Gastrocnemius medialis (tissue), 4 donors: ENCODE data around the gene ARMH1. TPM values are rescaled to one million over a fixed set of nuclear protein-coding genes. Genes with fewer than 3 reads are reported as not detected.
A peak's percentile ranks its signal among the peaks of the same experiment; 100 is the strongest.

Source experiments
- ATAC-seq, 2 donors: fragments of 150-250 bp; one replicate each; pipeline ENCODE4 v1.9.1; 2016
- DNase-seq, 2 donors: peaks; one replicate each; pipeline ENCODE4 v3.0.0-alpha.2; 2019
- H3K27ac ChIP-seq, 4 donors: fragments of 200-600 bp; sonication (generic); 1 replicate in 1 of 4; 2 replicates in 3 of 4; pipeline ENCODE4 v1.5.1; 2016 to 2018; ENCODE audit warnings: mild to moderate bottlenecking in 2 of 4, moderate library complexity in 1 of 4
- H3K27me3 ChIP-seq, 3 donors: fragments of 200-600 bp; sonication (generic) in 2 of 3; 1 replicate in 1 of 3; 2 replicates in 2 of 3; pipeline versions ENCODE4 v1.5.1 to v1.6.0; 2016 to 2019; ENCODE audit warnings: mild to moderate bottlenecking in 1 of 3, moderate library complexity in 1 of 3
- H3K36me3 ChIP-seq, 2 donors: fragments of 200-600 bp; sonication (generic) in 1 of 2; one replicate each; pipeline ENCODE4 v1.5.1; 2017 to 2018
- H3K4me1 ChIP-seq, 2 donors: fragments of 200-600 bp; sonication (generic) in 1 of 2; one replicate each; pipeline ENCODE4 v1.5.1; 2016 to 2017; ENCODE audit warnings: mild to moderate bottlenecking in 2 of 2
- H3K4me3 ChIP-seq, 4 donors: fragments of 200-600 bp; sonication (generic) in 3 of 4; 1 replicate in 1 of 4; 2 replicates in 3 of 4; pipeline ENCODE4 v1.5.1; 2016 to 2019; ENCODE audit warnings: mild to moderate bottlenecking in 2 of 4
- H3K9me3 ChIP-seq, 3 donors: fragments of 200-600 bp; sonication (generic) in 2 of 3; 1 replicate in 1 of 3; 2 replicates in 2 of 3; pipeline ENCODE4 v1.5.1; 2016 to 2019
- POLR2A ChIP-seq, 2 donors: fragments of 450-650 bp; IDR thresholded peaks; one replicate each; pipeline ENCODE4 v1.6.1; 2017; ENCODE audit warnings: antibody characterized with exemption in 2 of 2, mild to moderate bottlenecking in 2 of 2, moderate library complexity in 2 of 2
- in situ Hi-C, 4 donors: fragments of 200-750 bp; cut with MboI; loops; one replicate each; pipeline versions ENCODE4 v1.15.0 to v1.8.0; 2017; ENCODE audit warnings: low sequenced_read_pairs in 4 of 4
- intact Hi-C: fragments of 100-400 bp; cut with DNase I; formaldehyde crosslinking; loops from one replicate; pipeline ENCODE4 v1.15.1; 2023; ENCODE audit warnings: low total_unique reads
- total RNA-seq, 4 donors: library from RNA; depleted of rRNA; stranded (reverse); fragments of >200 nt; gene quantifications; one replicate each; pipeline versions ENCODE4 v1.1.0 to v1.2.3, GENCODE V29; 2016
- TF ChIP-seq, protein P1 (sequence below), 5 experiments: fragments of 450-650 bp in 3 of 5; fragments of 200-600 bp in 2 of 5; sonication (generic) in 2 of 5; IDR thresholded peaks in 4 of 5; conservative IDR thresholded peaks in 1 of 5; 1 replicate in 4 of 5; 2 replicates in 1 of 5; pipeline ENCODE4 v1.5.1; 2016 to 2019; ENCODE audit warnings: antibody characterized with exemption in 5 of 5, mild to moderate bottlenecking in 3 of 5, moderate library complexity in 3 of 5

Gene ARMH1
- total RNA-seq, 4 donors from 2014 or later, result 0.78 TPM; not detected in 3

DNA sequence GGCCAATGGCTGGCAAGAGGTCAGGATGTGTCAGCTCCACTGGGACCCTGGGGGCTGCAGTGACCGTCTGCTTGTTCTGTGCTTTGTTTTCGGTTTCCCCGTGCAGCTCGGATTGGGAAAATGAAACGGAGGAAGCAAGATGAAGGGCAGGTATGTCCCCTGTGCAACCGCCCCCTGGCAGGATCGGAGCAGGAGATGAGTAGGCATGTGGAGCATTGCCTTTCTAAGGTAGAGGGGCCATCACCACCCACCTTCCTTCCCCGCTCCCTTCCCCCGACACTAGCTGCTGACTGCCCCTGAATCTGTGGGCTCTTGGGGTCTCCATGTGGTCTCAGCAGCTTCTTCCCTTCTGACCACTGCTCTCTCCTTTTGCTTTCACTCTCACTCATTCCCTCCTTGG lies 39.1 kb upstream of the ARMH1 start:
- Histone ChIP-seq H3K4me3 (no peak overlapping the region), H3K36me3 (peaks cover 0 to 57% of the 10 kb centered on the region in 2 donors), H3K27ac (peak overlapping the region in 1 of 4 donors; percentile 70), H3K4me1 (peaks cover 67 to 73% of the 10 kb centered on the region in 2 donors), H3K27me3 (no peaks in the 10 kb centered on the region), H3K9me3 (no peaks in the 10 kb centered on the region)
- intact Hi-C loops, result no loop called here
- TF ChIP-seq, protein P1, sequence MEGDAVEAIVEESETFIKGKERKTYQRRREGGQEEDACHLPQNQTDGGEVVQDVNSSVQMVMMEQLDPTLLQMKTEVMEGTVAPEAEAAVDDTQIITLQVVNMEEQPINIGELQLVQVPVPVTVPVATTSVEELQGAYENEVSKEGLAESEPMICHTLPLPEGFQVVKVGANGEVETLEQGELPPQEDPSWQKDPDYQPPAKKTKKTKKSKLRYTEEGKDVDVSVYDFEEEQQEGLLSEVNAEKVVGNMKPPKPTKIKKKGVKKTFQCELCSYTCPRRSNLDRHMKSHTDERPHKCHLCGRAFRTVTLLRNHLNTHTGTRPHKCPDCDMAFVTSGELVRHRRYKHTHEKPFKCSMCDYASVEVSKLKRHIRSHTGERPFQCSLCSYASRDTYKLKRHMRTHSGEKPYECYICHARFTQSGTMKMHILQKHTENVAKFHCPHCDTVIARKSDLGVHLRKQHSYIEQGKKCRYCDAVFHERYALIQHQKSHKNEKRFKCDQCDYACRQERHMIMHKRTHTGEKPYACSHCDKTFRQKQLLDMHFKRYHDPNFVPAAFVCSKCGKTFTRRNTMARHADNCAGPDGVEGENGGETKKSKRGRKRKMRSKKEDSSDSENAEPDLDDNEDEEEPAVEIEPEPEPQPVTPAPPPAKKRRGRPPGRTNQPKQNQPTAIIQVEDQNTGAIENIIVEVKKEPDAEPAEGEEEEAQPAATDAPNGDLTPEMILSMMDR (IDR thresholded peaks at IDR 0.05 in 4 of 5, conservative IDR thresholded peaks at IDR 0.05 in 1 of 5), result no peak
- no peak for TF ChIP-seq POLR2A (IDR thresholded peaks at IDR 0.05)
- in situ Hi-C loops, result no loop called here
- ATAC-seq (no peak), DNase-seq (no peak)

DNA sequence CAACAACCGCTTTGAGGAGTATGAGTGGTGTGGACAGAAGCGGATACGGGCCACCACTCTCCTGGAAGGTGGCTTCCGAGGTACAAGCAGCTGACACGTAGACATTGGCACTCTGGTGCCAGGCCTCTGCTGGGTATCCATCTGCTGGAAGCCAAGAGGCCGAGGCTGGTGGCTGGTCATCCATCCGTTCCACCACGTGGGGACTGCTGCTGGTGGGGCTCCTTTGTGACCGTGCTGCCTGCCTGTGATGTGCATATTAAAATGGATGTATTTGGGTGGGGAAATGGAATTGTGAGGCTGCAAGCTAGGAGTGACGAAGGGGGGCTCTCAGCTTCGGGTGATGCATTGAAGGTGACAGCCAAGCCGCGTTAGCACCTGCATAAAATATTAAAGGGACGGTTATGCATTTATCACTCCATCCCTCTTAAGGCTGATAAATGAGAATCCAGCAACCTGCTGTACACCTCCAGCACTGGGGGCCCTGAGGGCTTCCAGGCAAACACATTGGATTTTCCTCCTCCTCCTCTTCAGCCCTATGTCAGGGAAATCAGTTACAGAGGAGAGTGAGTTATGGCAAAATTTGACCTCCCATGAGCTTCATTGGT lies 38.3 kb upstream of the ARMH1 start:
- intact Hi-C loops (no loop called here), in situ Hi-C loops (no loop called here)
- Histone ChIP-seq H3K4me1 (peaks cover 73 to 80% of the 10 kb centered on the region in 2 donors), H3K27ac (peak overlapping the region; percentile 70 to 82 (median 76)), H3K9me3 (no peaks in the 10 kb centered on the region), H3K27me3 (no peaks in the 10 kb centered on the region), H3K4me3 (no peak overlapping the region), H3K36me3 (peaks cover 0 to 62% of the 10 kb centered on the region in 2 donors)
- DNase-seq (no peak), ATAC-seq (no peak)
- no peak for TF ChIP-seq POLR2A (IDR thresholded peaks at IDR 0.05)
- TF ChIP-seq, protein P1 (IDR thresholded peaks at IDR 0.05 in 4 of 5, conservative IDR thresholded peaks at IDR 0.05 in 1 of 5), result no peak

DNA sequence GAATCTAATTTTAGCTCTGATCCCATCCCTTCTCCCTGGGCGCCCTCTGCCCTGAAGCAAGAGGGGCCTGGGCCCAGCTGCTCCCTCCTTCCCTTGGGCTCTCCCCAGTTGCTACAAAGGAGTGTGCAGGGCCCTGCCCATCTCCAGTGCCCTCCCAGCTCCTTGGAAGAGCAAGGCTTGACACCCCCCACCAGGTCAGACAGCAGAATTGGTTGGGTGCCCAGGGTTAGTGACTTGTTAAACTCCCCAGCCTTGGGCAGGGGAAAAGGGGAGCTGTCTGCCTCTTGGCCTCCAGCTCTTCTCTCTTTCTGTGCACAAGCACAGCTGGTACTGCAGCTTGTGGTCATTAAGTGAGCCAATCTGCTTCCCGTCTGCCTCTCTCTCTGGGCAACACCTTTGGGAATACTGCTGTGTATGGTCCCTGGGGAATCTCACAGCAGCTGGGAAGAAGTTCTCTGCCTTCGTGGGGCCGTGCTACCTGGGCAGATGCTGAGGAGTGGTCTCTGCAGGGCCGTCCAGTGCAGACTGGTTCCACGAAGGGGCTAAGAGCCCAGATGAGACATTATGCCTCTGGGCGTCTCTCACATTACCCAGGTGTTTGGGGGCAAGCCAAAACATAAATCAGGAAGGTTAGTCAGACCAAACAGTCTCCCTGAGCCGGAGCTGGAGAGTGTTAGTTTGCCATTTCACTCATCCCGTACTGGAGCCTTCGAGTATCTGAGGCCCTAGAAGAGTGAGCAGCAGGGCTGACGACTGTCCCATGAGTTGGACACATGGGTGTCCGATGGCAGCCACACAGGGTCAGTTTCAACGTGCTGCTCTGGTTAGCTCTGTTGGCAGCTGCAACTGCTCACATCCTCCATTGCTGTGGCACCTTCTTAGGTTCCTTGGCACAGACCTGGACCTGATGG lies 37.6 kb upstream of the ARMH1 start:
- no peaks in the 10 kb centered on the region for H3K27me3 ChIP-seq
- TF ChIP-seq, protein P1 (IDR thresholded peaks at IDR 0.05 in 4 of 5, conservative IDR thresholded peaks at IDR 0.05 in 1 of 5), result no peak
- TF ChIP-seq POLR2A (IDR thresholded peaks at IDR 0.05), result peak in 1 of 2 donors; percentile 34
- intact Hi-C loops (no loop called here), in situ Hi-C loops (no loop called here)
- peaks cover 0 to 70% of the 10 kb centered on the region in 2 donors for H3K36me3 ChIP-seq
- H3K27ac ChIP-seq, result peak overlapping the region; percentile 70 to 82 (median 76)
- DNase-seq (peak; percentile 40 to 76), ATAC-seq (peak; percentile 55 to 64)
- no peaks in the 10 kb centered on the region for H3K9me3 ChIP-seq
- no peak overlapping the region for H3K4me3 ChIP-seq
- peaks cover 79 to 88% of the 10 kb centered on the region in 2 donors for H3K4me1 ChIP-seq

DNA sequence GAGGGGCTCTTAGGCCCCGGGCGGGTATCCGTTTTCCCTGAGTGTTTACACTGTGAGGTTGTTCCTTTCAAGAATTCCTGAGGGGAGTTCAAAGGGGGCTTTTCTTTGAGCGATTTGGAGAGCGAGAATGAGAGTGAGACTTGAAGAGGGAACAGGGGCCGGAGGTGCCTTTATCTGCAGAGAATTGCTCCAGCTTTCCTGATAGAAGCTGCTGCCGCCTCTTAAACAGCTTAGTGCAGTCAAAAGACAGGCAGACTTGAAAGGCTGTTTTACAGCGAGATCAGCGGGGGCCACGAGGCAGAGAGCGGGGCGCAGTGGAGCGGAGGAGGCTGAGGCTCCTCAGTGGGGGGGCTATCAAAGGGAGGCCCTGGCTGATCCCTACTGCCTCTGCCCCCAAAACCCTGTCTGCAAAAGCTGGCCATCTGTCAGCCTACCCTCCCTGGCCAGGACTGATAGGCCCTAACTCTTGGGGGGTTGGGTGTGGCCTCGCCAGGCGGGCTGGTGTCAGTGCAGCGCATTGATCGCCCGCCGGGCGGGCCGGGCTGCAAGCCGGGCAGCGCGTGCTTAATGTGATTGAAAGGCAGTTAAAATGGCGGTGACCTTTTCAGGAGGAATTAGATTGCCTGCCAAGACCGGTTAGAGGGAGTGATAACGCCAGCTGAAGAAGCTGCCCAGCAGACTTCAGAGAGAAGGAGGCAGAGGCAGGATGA lies 36.7 kb upstream of the ARMH1 start:
- in situ Hi-C loops, result no loop called here
- H3K9me3 ChIP-seq, result no peaks in the 10 kb centered on the region
- TF ChIP-seq, protein P1 (IDR thresholded peaks at IDR 0.05 in 4 of 5, conservative IDR thresholded peaks at IDR 0.05 in 1 of 5), result no peak
- TF ChIP-seq POLR2A (IDR thresholded peaks at IDR 0.05), result no peak
- no peaks in the 10 kb centered on the region for H3K27me3 ChIP-seq
- peaks cover 83 to 92% of the 10 kb centered on the region in 2 donors for H3K4me1 ChIP-seq
- intact Hi-C loops, result no loop called here
- no peak for ATAC-seq
- H3K27ac ChIP-seq, result peak overlapping the region; percentile 70 to 82 (median 76)
- H3K36me3 ChIP-seq, result peaks cover 0 to 78% of the 10 kb centered on the region in 2 donors
- no peak for DNase-seq
- no peak overlapping the region for H3K4me3 ChIP-seq
